Panc1 (cell line): Measurements from ENCODE around the gene PRR36.

Experiments
- CTCF ChIP-seq: fragments of 450-650 bp; IDR thresholded peaks from 2 replicates; pipeline ENCODE4 v1.5.1; 2017; ENCODE audit warnings: mild to moderate bottlenecking
- POLR2AphosphoS5 ChIP-seq: IDR thresholded peaks from 2 replicates; pipeline ENCODE4 v1.6.1; 2012; ENCODE audit warnings: mild to moderate bottlenecking, low read depth, low read length, moderate library complexity
- SIN3A ChIP-seq: IDR thresholded peaks from 2 replicates; pipeline ENCODE4 v1.6.1; 2012; ENCODE audit warnings: low read depth, mild to moderate bottlenecking, low read length, moderate library complexity, borderline replicate concordance; ENCODE audit not compliant: insufficient read depth
- TCF7L2 ChIP-seq: IDR thresholded peaks from 2 replicates; pipeline ENCODE4 v1.6.1; 2011; ENCODE audit warnings: mild to moderate bottlenecking, low read depth, low read length, inconsistent platforms
- TF ChIP-seq, protein P1 (sequence below), 2 experiments: IDR thresholded peaks; 2 replicates each; pipeline ENCODE4 v1.6.1; 2011 to 2012; ENCODE audit warnings: low read depth in 2 of 2, control low read depth in 1 of 2, low read length in 1 of 2, mild to moderate bottlenecking in 1 of 2, moderate library complexity in 1 of 2; ENCODE audit not compliant: insufficient read depth in 1 of 2

GRCh38 chr19:7869910-7870511 lies 4.2 kb downstream of the PRR36 start:
- TF ChIP-seq, protein P1, sequence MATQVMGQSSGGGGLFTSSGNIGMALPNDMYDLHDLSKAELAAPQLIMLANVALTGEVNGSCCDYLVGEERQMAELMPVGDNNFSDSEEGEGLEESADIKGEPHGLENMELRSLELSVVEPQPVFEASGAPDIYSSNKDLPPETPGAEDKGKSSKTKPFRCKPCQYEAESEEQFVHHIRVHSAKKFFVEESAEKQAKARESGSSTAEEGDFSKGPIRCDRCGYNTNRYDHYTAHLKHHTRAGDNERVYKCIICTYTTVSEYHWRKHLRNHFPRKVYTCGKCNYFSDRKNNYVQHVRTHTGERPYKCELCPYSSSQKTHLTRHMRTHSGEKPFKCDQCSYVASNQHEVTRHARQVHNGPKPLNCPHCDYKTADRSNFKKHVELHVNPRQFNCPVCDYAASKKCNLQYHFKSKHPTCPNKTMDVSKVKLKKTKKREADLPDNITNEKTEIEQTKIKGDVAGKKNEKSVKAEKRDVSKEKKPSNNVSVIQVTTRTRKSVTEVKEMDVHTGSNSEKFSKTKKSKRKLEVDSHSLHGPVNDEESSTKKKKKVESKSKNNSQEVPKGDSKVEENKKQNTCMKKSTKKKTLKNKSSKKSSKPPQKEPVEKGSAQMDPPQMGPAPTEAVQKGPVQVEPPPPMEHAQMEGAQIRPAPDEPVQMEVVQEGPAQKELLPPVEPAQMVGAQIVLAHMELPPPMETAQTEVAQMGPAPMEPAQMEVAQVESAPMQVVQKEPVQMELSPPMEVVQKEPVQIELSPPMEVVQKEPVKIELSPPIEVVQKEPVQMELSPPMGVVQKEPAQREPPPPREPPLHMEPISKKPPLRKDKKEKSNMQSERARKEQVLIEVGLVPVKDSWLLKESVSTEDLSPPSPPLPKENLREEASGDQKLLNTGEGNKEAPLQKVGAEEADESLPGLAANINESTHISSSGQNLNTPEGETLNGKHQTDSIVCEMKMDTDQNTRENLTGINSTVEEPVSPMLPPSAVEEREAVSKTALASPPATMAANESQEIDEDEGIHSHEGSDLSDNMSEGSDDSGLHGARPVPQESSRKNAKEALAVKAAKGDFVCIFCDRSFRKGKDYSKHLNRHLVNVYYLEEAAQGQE (IDR thresholded peaks at IDR 0.05; ENCODE audit: insufficient read depth in 1 of 2, low read depth in 2 of 2, low read length in 1 of 2), result no peak
- TF ChIP-seq CTCF (no peak), POLR2AphosphoS5 (no peak), SIN3A (no peak), TCF7L2 (no peak)
